Measurements from ENCODE around the gene COL5A1.

The COL5A1 gene

DNA sequence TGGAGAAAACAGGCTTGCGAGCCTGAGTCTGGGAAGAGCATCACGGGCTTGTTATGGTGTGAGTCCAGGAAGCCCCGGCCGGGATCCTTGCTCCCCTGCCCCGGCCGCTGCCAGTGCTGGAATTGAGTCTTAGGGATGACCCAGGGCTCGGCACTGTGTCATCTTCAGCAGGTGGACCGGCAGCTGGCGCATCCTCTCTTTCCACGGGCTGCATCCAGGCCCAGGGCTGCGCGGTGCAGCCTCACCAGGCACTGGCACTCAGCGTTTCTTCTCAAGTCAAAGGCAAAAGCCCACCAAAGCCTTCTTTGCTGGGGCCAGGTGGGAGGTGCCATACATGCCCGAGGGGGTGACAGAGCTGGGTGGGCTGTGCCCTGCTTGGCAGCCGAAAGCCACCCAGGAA lies 46.6 kb downstream of the COL5A1 start:
- Histone ChIP-seq H3K4me3 (ENCODE audit: low read depth, low read length) (no peak overlapping the region), H3K4me1 (ENCODE audit: control insufficient read depth, insufficient read depth, low read length, unreplicated experiment) (no peaks in the 10 kb centered on the region), H3K36me3 (ENCODE audit: insufficient read depth, low read length) (peaks cover 33% of the 10 kb centered on the region; the same call in 1 of the 2 replicates), H2AFZ (ENCODE audit: low read length, unreplicated experiment) (no peak overlapping the region), H3K79me2 (ENCODE audit: control insufficient read depth, insufficient read depth, low read length, unreplicated experiment) (peaks cover 93% of the 10 kb centered on the region), H3K27ac (ENCODE audit: low read depth, low read length) (no peak overlapping the region), H3K27me3 (ENCODE audit: insufficient read depth, low read length) (no peaks in the 10 kb centered on the region)

DNA sequence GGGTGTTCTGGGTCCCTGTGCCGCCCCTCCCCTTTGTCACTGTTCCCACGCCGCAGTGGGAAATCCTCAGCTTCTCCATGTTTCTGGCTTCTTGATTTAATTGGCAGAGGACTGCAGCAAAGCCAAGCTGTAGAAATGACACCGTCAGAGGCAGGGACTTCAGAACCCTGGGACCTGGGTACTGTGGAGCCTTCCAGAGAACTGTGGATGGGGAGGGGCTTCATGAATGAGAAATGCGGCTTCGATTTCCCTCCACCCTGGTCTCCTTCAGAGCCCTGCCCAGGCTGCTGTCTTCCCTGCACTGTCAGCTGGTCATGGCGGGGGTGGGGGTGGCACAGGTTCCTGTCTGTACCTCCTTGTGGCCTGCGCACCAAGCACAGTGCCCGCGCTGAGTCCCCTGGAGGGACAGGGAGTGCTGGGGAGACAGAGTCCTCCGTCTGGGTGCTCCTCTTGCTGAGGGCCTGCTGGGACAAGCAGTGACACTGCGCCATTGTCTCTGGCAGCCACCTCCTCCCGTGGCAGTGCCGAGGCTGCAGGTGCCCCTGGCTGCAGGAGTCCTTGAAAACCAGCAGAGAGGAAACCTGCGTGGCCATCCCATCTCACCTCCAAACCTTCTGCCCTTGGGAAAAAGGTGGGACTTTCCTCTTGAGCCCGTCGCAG lies 47.2 kb downstream of the COL5A1 start:
- no peak overlapping the region for H3K4me3 ChIP-seq (ENCODE audit: low read depth, low read length)
- no peaks in the 10 kb centered on the region for H3K27me3 ChIP-seq (ENCODE audit: insufficient read depth, low read length)
- H3K79me2 ChIP-seq (ENCODE audit: control insufficient read depth, insufficient read depth, low read length, unreplicated experiment), result peaks cover 93% of the 10 kb centered on the region
- no peak overlapping the region for H3K27ac ChIP-seq (ENCODE audit: low read depth, low read length)
- H3K36me3 ChIP-seq (ENCODE audit: insufficient read depth, low read length), result peaks cover 33% of the 10 kb centered on the region; the same call in 1 of the 2 replicates
- H3K4me1 ChIP-seq (ENCODE audit: control insufficient read depth, insufficient read depth, low read length, unreplicated experiment), result no peaks in the 10 kb centered on the region
- no peak overlapping the region for H2AFZ ChIP-seq (ENCODE audit: low read length, unreplicated experiment)

DNA sequence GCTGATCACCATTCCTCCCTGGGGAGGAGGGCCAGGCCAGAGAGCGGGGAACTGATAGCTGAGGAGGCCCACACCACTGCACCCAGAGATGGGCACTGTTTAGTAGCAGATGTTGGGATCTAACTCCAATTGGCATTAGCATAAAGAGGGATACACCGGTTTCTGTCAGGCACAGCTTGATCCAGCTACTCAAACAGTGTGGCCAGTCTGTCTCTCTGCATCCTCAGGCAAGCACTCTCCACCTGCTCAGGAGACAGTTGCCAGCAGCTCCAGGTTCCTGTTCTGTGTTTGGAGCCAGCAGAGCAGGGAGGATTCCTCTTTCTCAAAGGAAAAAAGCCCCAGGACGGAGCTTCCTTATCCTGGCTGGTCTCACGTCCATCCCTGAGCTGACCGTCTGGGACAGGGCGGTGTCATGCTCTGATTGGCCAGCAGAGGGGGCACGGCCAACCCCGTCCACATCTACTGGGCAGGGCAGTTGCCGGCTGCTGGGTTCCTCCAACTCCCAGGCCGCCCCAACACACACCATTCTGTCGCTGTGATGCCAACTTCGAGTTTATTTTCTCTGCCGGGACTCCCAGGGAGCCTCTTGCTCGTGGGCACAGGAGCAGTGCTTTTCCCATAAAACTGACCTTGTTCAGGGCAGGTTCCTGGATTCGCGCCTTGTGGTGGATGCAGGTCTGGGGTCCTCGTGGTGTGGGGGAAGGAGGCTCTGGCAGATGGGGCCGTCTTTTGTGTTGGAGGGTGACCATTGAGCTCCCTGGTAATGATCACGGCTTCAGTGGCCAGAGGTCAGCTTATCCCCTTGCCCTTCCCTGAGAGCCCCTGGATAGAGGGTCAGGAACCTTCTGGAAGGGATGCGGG lies 47.9 kb downstream of the COL5A1 start:
- Histone ChIP-seq H2AFZ (ENCODE audit: low read length, unreplicated experiment) (no peak overlapping the region), H3K4me3 (ENCODE audit: low read depth, low read length) (no peak overlapping the region), H3K4me1 (ENCODE audit: control insufficient read depth, insufficient read depth, low read length, unreplicated experiment) (no peaks in the 10 kb centered on the region), H3K27me3 (ENCODE audit: insufficient read depth, low read length) (no peaks in the 10 kb centered on the region), H3K27ac (ENCODE audit: low read depth, low read length) (no peak overlapping the region), H3K79me2 (ENCODE audit: control insufficient read depth, insufficient read depth, low read length, unreplicated experiment) (peaks cover 94% of the 10 kb centered on the region), H3K36me3 (ENCODE audit: insufficient read depth, low read length) (peaks cover 30% of the 10 kb centered on the region; the same call in 1 of the 2 replicates)

DNA sequence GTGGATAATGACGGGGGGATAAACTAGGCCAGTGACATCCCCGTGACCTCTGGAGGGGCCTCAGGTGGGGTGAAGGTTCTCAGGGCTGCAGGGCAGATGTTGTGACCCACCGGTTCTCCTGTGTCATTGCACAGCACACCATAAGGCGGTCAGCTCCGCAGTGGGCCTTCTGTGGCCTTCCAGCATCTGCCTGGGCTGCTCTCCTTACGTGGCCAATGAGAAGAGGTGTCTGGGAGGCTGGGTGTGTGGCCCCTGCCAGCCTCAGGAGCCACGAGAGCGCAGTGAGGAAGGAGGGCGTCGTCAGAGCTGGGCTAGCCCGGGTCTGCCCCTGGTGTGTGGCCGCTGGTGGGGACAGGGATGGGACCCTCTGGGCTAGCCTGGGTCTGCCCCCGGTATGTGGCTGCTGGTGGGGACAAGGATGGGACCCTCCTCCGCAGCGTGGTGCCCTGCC lies 48.7 kb downstream of the COL5A1 start:
- H3K79me2 ChIP-seq (ENCODE audit: control insufficient read depth, insufficient read depth, low read length, unreplicated experiment), result peaks cover 96% of the 10 kb centered on the region
- no peaks in the 10 kb centered on the region for H3K4me1 ChIP-seq (ENCODE audit: control insufficient read depth, insufficient read depth, low read length, unreplicated experiment)
- H3K27ac ChIP-seq (ENCODE audit: low read depth, low read length), result no peak overlapping the region
- no peak overlapping the region for H3K4me3 ChIP-seq (ENCODE audit: low read depth, low read length)
- H3K27me3 ChIP-seq (ENCODE audit: insufficient read depth, low read length), result no peaks in the 10 kb centered on the region
- no peak overlapping the region for H2AFZ ChIP-seq (ENCODE audit: low read length, unreplicated experiment)
- peaks cover 23% of the 10 kb centered on the region; the same call in 1 of the 2 replicates for H3K36me3 ChIP-seq (ENCODE audit: insufficient read depth, low read length)

DNA sequence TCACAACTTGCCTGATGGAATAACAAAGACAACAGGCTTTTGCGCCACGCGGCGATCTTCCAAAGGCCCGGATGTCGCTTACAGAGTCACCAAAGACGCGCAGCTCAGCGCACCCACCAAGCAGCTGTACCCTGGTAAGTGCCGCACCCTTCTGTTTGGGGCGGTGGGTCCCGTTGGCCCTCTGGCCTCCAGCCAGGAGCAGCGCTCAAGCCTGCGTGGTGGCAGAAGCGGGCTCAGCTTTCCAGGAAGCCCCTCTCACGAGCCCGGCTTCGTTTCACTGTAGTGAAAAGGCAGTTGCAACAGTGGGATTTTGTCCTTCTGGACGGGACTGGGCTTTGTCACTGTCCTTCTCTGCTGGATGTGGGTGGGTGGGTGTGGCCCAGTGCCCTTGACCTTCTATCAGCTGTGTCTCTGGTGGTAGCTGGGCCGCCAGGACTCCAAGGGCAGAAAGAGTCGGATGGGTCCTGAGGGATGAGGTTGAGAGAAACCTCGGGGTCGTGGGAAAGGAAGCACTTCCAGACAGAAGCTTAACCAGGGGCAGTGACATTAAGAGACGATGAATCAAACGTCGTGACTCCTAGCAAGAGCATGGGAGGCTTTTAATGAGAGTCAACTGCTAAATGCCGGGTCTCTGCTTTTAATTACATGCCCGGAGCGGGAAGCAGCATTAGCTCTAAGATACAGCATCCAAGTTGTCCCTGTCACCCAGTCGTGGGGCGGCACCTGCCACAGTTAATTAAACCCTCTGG lies 49.5 kb downstream of the COL5A1 start:
- H2AFZ ChIP-seq (ENCODE audit: low read length, unreplicated experiment), result no peak overlapping the region
- peaks cover 18% of the 10 kb centered on the region; the same call in 1 of the 2 replicates for H3K36me3 ChIP-seq (ENCODE audit: insufficient read depth, low read length)
- peaks cover 93% of the 10 kb centered on the region for H3K79me2 ChIP-seq (ENCODE audit: control insufficient read depth, insufficient read depth, low read length, unreplicated experiment)
- no peaks in the 10 kb centered on the region for H3K4me1 ChIP-seq (ENCODE audit: control insufficient read depth, insufficient read depth, low read length, unreplicated experiment)
- no peak overlapping the region for H3K4me3 ChIP-seq (ENCODE audit: low read depth, low read length)
- H3K27me3 ChIP-seq (ENCODE audit: insufficient read depth, low read length), result no peaks in the 10 kb centered on the region
- H3K27ac ChIP-seq (ENCODE audit: low read depth, low read length), result no peak overlapping the region

- Histone ChIP-seq H3K4me3 (ENCODE audit: low read depth, low read length) (no peak overlapping the region), H3K27ac (ENCODE audit: low read depth, low read length) (no peak overlapping the region), H3K79me2 (ENCODE audit: control insufficient read depth, insufficient read depth, low read length, unreplicated experiment) (peaks cover 90% of the 10 kb centered on the region), H3K4me1 (ENCODE audit: control insufficient read depth, insufficient read depth, low read length, unreplicated experiment) (no peaks in the 10 kb centered on the region), H2AFZ (ENCODE audit: low read length, unreplicated experiment) (no peak overlapping the region), H3K36me3 (ENCODE audit: insufficient read depth, low read length) (peaks cover 14% of the 10 kb centered on the region; the same call in 1 of the 2 replicates), H3K27me3 (ENCODE audit: insufficient read depth, low read length) (no peaks in the 10 kb centered on the region)
These were observed 50.3 kb downstream of the COL5A1 start for GRCh38 chr9:134691695-134692572.

DNA sequence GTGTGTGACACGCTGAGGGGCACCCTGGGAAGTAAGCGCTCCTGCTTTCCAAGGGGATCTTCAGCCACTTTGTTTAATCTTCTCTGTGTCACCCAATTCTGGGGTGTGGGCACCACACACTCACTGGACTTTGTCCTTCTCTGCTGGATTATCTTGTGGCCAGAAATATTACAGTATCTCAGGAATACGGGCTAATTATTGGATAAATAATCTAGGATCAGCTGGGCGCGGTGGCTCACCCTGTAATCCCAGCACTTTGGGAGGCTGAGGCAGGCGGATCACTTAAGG lies 50.9 kb downstream of the COL5A1 start:
- Histone ChIP-seq H3K79me2 (ENCODE audit: control insufficient read depth, insufficient read depth, low read length, unreplicated experiment) (peaks cover 90% of the 10 kb centered on the region), H2AFZ (ENCODE audit: low read length, unreplicated experiment) (no peak overlapping the region), H3K27me3 (ENCODE audit: insufficient read depth, low read length) (no peaks in the 10 kb centered on the region), H3K4me3 (ENCODE audit: low read depth, low read length) (no peak overlapping the region), H3K36me3 (ENCODE audit: insufficient read depth, low read length) (peaks cover 12% of the 10 kb centered on the region; the same call in 1 of the 2 replicates), H3K4me1 (ENCODE audit: control insufficient read depth, insufficient read depth, low read length, unreplicated experiment) (no peaks in the 10 kb centered on the region), H3K27ac (ENCODE audit: low read depth, low read length) (no peak overlapping the region)

GRCh38 chr9:134693011-134693410 lies 51.4 kb downstream of the COL5A1 start:
- no peak overlapping the region for H3K4me3 ChIP-seq (ENCODE audit: low read depth, low read length)
- no peaks in the 10 kb centered on the region for H3K27me3 ChIP-seq (ENCODE audit: insufficient read depth, low read length)
- peaks cover 12% of the 10 kb centered on the region; the same call in 1 of the 2 replicates for H3K36me3 ChIP-seq (ENCODE audit: insufficient read depth, low read length)
- no peak overlapping the region for H2AFZ ChIP-seq (ENCODE audit: low read length, unreplicated experiment)
- H3K4me1 ChIP-seq (ENCODE audit: control insufficient read depth, insufficient read depth, low read length, unreplicated experiment), result no peaks in the 10 kb centered on the region
- no peak overlapping the region for H3K27ac ChIP-seq (ENCODE audit: low read depth, low read length)
- H3K79me2 ChIP-seq (ENCODE audit: control insufficient read depth, insufficient read depth, low read length, unreplicated experiment), result peaks cover 90% of the 10 kb centered on the region

DNA sequence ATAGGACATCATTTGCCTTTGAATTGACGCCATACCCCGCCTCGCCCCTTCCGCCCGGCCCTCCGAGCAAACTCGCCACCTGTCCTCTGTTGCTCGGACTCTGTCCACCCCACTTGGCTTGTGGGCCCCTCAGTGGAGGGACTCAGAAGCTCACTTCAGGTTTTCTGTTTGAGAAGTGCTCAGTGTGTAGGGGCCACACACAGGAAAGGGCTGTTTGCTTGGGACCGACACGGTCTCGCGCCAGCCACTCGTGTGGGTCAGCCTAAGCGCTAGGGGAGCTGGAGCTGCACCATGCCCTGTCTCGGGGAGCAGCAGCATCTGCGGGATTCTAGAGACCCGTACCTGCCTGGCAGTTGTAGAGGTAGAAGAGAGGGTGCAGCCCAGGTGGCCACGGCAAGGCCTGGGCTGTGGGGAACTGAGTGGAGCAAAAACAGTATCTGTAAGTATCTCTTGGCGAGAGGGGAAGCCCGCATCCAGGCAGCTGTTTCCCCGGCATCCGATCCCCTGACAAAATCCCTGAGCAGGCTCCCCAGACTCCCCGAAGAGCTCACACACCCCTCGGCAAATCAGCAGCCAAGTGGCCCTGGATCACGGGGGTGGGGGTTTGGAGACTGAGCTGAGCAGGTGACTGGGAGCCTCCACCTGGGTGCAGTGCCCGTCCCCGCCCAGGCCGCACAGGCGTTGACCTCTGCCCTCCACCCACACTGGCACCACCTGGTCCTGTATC lies 52.2 kb downstream of the COL5A1 start:
- Histone ChIP-seq H3K27me3 (ENCODE audit: insufficient read depth, low read length) (no peaks in the 10 kb centered on the region), H3K36me3 (ENCODE audit: insufficient read depth, low read length) (peaks cover 12% of the 10 kb centered on the region; the same call in 1 of the 2 replicates), H3K79me2 (ENCODE audit: control insufficient read depth, insufficient read depth, low read length, unreplicated experiment) (peaks cover 91% of the 10 kb centered on the region), H3K27ac (ENCODE audit: low read depth, low read length) (no peak overlapping the region), H2AFZ (ENCODE audit: low read length, unreplicated experiment) (no peak overlapping the region), H3K4me1 (ENCODE audit: control insufficient read depth, insufficient read depth, low read length, unreplicated experiment) (peaks cover 4% of the 10 kb centered on the region), H3K4me3 (ENCODE audit: low read depth, low read length) (no peak overlapping the region)

Data from ACC112 (cell line).